LoVo (cell line): ENCODE results near the gene INTS11.

Experiments
- DNase-seq: peaks from one replicate; pipeline ENCODE4 v3.0.0-alpha.2; 2016; ENCODE audit warnings: low spot score

The INTS11 gene

GRCh38 chr1:1343811-1344421, 19.5 kb upstream of the INTS11 start:
- DNase-seq, result no peak

GRCh38 chr1:1342584-1343115, 18.2 kb upstream of the INTS11 start:
- no peak for DNase-seq

DNA sequence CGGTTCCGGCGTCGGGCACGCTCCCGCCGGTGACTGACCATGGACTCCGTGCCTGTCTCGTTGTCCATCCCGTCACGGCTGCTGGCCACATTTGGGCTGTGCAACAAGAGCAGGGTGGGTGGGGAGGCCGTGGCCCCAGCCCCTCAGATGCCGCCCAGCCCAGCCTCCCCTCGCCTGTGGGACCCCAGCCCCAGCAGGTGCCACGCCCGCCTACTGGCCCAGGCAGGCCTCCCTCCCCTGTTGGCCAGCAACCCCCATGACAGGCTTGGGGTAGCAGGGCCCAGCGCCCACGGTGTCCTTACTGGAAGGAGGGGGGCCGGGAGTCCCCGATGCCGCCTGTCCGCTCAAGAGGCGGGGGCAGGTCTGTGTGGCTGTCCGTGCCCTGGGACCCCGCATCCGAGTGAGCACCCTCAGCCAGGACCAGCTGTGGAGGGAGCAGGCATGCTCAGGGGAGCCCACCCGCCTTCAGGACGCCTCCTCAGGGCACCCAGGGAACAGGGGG, 17.7 kb upstream of the INTS11 start:
- no peak for DNase-seq

- no peak for DNase-seq
These were observed 17.1 kb upstream of the INTS11 start for GRCh38 chr1:1341549-1342021.

DNA sequence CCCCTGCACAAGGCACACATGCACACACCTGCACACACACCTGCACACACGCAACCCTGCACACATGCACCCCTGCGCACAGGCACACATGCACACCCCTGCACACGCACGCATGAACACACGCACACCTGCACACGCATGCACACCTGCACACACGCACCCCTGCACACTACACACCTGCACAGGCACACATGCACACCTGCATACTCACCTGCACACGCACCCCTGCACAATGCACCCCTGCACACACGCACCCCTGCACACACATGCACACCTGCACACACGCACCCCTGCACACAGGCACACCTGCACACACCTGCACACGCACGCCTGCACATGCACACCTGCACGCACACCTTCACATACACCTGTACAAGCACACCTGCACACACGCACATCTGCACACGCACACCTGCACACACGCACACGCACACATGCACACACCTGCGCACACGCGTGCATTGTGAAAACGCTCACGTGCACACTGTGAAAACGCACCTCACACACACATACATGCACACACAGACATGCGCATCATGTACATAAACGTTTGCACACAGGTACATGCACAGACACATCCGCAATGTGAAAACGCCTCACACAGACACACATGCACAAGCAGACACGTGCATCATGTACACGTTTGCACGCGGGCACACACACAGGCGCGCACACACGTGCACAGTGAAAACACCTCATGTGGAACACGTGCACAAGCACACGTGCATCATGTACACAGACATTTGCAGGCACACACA, 16.5 kb upstream of the INTS11 start:
- DNase-seq, result no peak

- no peak for DNase-seq
These were observed 15.7 kb upstream of the INTS11 start for GRCh38 chr1:1340185-1340584.

DNA sequence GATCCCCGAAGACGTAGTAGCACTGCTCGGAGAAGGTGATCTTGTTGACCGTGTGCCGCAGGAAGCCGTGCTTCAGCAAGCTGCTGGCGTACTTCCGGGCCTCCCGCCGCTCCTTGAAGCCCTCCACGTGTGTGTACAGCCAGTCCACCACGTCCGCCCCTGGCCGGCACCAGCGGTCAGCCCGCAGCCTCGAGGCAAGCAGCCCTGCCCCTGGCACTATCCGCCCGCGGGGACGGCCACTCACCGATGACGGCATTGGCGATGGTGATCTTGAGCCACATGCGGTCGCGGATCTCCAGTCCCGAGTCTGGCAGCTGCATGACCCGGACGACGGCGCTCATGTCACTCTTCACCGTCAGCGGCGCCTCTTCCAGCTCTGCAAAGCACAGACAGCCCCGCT, 13.8 kb upstream of the INTS11 start:
- no peak for DNase-seq

- no peak for DNase-seq
These were observed 13.3 kb upstream of the INTS11 start for GRCh38 chr1:1337793-1338147.

GRCh38 chr1:1336931-1337792, 12.7 kb upstream of the INTS11 start:
- no peak for DNase-seq

- DNase-seq, result no peak
These were observed 12.0 kb upstream of the INTS11 start for GRCh38 chr1:1336446-1336845.

DNA sequence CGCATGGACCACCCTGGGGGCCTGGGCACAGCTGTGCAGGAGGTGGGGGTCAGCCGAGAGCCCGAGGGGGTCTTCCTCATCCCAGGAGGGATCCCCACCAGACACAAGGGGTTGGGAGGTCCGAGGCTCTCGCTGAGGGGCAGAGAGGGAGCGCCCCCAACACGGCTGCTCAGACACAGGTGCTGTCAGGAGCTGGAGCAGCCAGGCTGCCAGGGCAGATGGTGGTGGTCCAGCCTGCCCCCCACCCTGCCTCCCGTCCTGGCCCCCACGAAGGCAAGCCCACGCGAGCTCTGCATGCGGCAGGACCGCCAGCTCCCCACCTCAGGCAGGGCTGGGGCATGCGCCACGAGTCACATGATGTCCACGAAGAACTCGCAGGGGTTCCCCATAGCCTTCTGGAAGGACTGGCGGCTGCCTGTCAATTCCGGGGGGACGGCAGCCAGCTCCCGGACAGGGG, 11.4 kb upstream of the INTS11 start:
- DNase-seq, result no peak

GRCh38 chr1:1335283-1335682, 10.8 kb upstream of the INTS11 start:
- no peak for DNase-seq

- DNase-seq, result no peak
These were observed 10.4 kb upstream of the INTS11 start for GRCh38 chr1:1334835-1335234.

DNA sequence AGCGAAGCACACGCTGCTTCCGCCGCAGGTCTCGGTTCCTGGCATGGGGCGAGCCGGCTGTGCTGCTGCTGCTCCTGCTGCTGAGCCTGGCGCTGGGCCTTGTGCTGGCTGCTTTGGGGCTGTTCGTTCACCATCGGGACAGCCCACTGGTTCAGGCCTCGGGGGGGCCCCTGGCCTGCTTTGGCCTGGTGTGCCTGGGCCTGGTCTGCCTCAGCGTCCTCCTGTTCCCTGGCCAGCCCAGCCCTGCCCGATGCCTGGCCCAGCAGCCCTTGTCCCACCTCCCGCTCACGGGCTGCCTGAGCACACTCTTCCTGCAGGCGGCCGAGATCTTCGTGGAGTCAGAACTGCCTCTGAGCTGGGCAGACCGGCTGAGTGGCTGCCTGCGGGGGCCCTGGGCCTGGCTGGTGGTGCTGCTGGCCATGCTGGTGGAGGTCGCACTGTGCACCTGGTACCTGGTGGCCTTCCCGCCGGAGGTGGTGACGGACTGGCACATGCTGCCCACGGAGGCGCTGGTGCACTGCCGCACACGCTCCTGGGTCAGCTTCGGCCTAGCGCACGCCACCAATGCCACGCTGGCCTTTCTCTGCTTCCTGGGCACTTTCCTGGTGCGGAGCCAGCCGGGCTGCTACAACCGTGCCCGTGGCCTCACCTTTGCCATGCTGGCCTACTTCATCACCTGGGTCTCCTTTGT, 9.2 kb upstream of the INTS11 start:
- DNase-seq, result no peak

DNA sequence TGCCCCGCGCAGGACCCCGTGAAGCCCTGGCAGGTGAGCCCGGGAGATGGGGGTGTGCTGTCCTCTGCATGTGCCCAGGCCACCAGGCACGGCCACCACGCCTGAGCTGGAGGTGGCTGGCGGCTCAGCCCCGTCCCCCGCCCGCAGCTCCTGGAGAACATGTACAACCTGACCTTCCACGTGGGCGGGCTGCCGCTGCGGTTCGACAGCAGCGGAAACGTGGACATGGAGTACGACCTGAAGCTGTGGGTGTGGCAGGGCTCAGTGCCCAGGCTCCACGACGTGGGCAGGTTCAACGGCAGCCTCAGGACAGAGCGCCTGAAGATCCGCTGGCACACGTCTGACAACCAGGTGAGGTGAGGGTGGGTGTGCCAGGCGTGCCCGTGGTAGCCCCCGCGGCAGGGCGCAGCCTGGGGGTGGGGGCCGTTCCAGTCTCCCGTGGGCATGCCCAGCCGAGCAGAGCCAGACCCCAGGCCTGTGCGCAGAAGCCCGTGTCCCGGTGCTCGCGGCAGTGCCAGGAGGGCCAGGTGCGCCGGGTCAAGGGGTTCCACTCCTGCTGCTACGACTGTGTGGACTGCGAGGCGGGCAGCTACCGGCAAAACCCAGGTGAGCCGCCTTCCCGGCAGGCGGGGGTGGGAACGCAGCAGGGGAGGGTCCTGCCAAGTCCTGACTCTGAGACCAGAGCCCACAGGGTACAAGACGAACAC, 8.5 kb upstream of the INTS11 start:
- DNase-seq, result no peak

- DNase-seq, result no peak
These were observed 7.7 kb upstream of the INTS11 start for GRCh38 chr1:1332031-1332755.

- DNase-seq, result no peak
These were observed 6.9 kb upstream of the INTS11 start, which contains the start of gene TAS1R3 for GRCh38 chr1:1331068-1331965. Gene TAS1R3, plus strand, starts transcription at chr1:1331280. Its CDS starts 66 bp downstream, at chr1:1331346.

GRCh38 chr1:1330366-1331067, 6.1 kb upstream of the INTS11 start:
- DNase-seq, result no peak
